WTC11 (cell line): ENCODE measurements around the gene ZDHHC14. TPM values are rescaled to one million over a fixed set of nuclear protein-coding genes. Genes with fewer than 3 reads are reported as not detected.
A peak's percentile ranks its signal among the peaks of the same experiment; 100 is the strongest.

Source experiments
- ATAC-seq: fragments of 200-7000 bp; cut with Tn5 transposase; 2 replicates; pipeline ENCODE4 v1.10.0; 2021; ENCODE audit warnings: mild to moderate bottlenecking, moderate library complexity
- CTCF ChIA-PET: fragments of 300-600 bp; sonication (Branson Sonifier 250); formaldehyde crosslinking; loops from one replicate; lab custom pipeline; 2021; ENCODE audit warnings: antibody characterized with exemption; lab: Charles Lee
- POLR2A ChIA-PET: fragments of 350-600 bp; sonication (Branson Sonifier 250); formaldehyde crosslinking; loops from one replicate; lab custom pipeline; 2021; ENCODE audit warnings: antibody characterized with exemption; lab: Charles Lee
- DNase-seq: peaks from one replicate; pipeline ENCODE4 v3.0.0; 2021; ENCODE audit warnings: low spot score
- H3K27ac Mint-ChIP-seq: 2 replicates; pipeline ENCODE4 v1.8.0; 2021; ENCODE audit warnings: mixed read lengths
- H3K27me3 Mint-ChIP-seq: 2 replicates; pipeline ENCODE4 v1.8.0; 2021; ENCODE audit warnings: low read depth, mild to moderate bottlenecking, moderate library complexity, mixed read lengths
- H3K36me3 Mint-ChIP-seq: 2 replicates; pipeline ENCODE4 v1.8.0; 2021; ENCODE audit warnings: mixed read lengths
- H3K4me1 Mint-ChIP-seq: 2 replicates; pipeline ENCODE4 v1.8.0; 2022; ENCODE audit warnings: mixed read lengths
- H3K4me3 Mint-ChIP-seq: 2 replicates; pipeline ENCODE4 v1.8.0; 2021; ENCODE audit warnings: mild to moderate bottlenecking, moderate library complexity, mixed read lengths
- H3K9me3 Mint-ChIP-seq: 2 replicates; pipeline ENCODE4 v1.8.0; 2021; ENCODE audit warnings: mixed read lengths
- CBFB ChIP-seq: sonication (generic); formaldehyde crosslinking; IDR thresholded peaks from 2 replicates; pipeline ENCODE4 v1.8.1; 2022; ENCODE audit warnings: mild to moderate bottlenecking, low read depth, missing genetic modification reagents
- CREM ChIP-seq: sonication (generic); formaldehyde crosslinking; IDR thresholded peaks from 2 replicates; pipeline ENCODE4 v1.8.1; 2022; ENCODE audit warnings: mild to moderate bottlenecking, missing genetic modification reagents, moderate library complexity
- ELF4 ChIP-seq: sonication (generic); formaldehyde crosslinking; IDR thresholded peaks from 2 replicates; pipeline ENCODE4 v1.8.1; 2022; ENCODE audit warnings: low read depth, mild to moderate bottlenecking, moderate library complexity, missing genetic modification reagents
- EMX1 ChIP-seq: fragments of 250-450 bp; sonication (Bioruptor Pico); IDR thresholded peaks from 2 replicates; pipeline ENCODE4 v1.8.0; 2021; ENCODE audit warnings: mild to moderate bottlenecking
- ESRRA ChIP-seq: sonication (generic); formaldehyde crosslinking; IDR thresholded peaks from 2 replicates; pipeline ENCODE4 v1.8.1; 2022; ENCODE audit warnings: mild to moderate bottlenecking, missing genetic modification reagents, borderline replicate concordance
- FOXK1 ChIP-seq: sonication (generic); formaldehyde crosslinking; IDR thresholded peaks from 2 replicates; pipeline ENCODE4 v1.8.0; 2022; ENCODE audit warnings: mild to moderate bottlenecking, moderate library complexity, missing genetic modification reagents
- NFYB ChIP-seq: sonication (generic); formaldehyde crosslinking; conservative IDR thresholded peaks from 2 replicates; pipeline ENCODE4 v1.8.0; 2022; ENCODE audit warnings: low read depth, missing genetic modification reagents
- NR3C1 ChIP-seq: sonication (generic); formaldehyde crosslinking; conservative IDR thresholded peaks from 2 replicates; pipeline ENCODE4 v1.8.1; 2023; ENCODE audit warnings: low read depth, mild to moderate bottlenecking, missing genetic modification reagents
- PRRX2 ChIP-seq: fragments of 250-450 bp; sonication (Bioruptor Pico); IDR thresholded peaks from 2 replicates; pipeline ENCODE4 v1.8.0; 2021; ENCODE audit warnings: mild to moderate bottlenecking
- SP1 ChIP-seq: sonication (generic); formaldehyde crosslinking; conservative IDR thresholded peaks from 2 replicates; pipeline ENCODE4 v1.8.1; 2022; ENCODE audit warnings: missing genetic modification reagents
- TEAD1 ChIP-seq: sonication (generic); formaldehyde crosslinking; IDR thresholded peaks from 2 replicates; pipeline ENCODE4 v1.8.0; 2022; ENCODE audit warnings: mild to moderate bottlenecking, missing genetic modification reagents
- TP53 ChIP-seq: sonication (generic); formaldehyde crosslinking; IDR thresholded peaks from 2 replicates; pipeline ENCODE4 v1.8.1; 2023; ENCODE audit warnings: mild to moderate bottlenecking, missing genetic modification reagents
- ZBTB21 ChIP-seq: sonication (generic); formaldehyde crosslinking; IDR thresholded peaks from 2 replicates; pipeline ENCODE4 v1.8.1; 2023; ENCODE audit warnings: mild to moderate bottlenecking, missing genetic modification reagents, borderline replicate concordance
- ZNF138 ChIP-seq: sonication (generic); formaldehyde crosslinking; conservative IDR thresholded peaks from 2 replicates; pipeline ENCODE4 v1.8.1; 2022; ENCODE audit warnings: mild to moderate bottlenecking, moderate library complexity, missing genetic modification reagents
- ZNF232 ChIP-seq: sonication (generic); formaldehyde crosslinking; IDR thresholded peaks from 2 replicates; pipeline ENCODE4 v1.8.0; 2022; ENCODE audit warnings: mild to moderate bottlenecking, missing genetic modification reagents
- ZNF423 ChIP-seq: fragments of 250-450 bp; sonication (Bioruptor Pico); IDR thresholded peaks from 2 replicates; pipeline ENCODE4 v2.1.2; 2022; ENCODE audit warnings: mild to moderate bottlenecking, moderate library complexity
- total RNA-seq: library from RNA; stranded (reverse); gene quantifications from 3 replicates; pipeline ENCODE4 v1.2.3, GENCODE V29; 2021
- TF ChIP-seq, protein P1 (sequence below): sonication (generic); formaldehyde crosslinking; IDR thresholded peaks from 2 replicates; pipeline ENCODE4 v1.8.1; 2023; ENCODE audit warnings: mild to moderate bottlenecking, missing genetic modification reagents
- TF ChIP-seq, protein P2 (sequence below): sonication (generic); formaldehyde crosslinking; IDR thresholded peaks from 2 replicates; pipeline ENCODE4 v1.8.1; 2022; ENCODE audit warnings: mild to moderate bottlenecking, missing genetic modification reagents, moderate library complexity, borderline replicate concordance
- TF ChIP-seq, protein P3 (sequence below): sonication (generic); formaldehyde crosslinking; IDR thresholded peaks from 2 replicates; pipeline ENCODE4 v1.8.1; 2023; ENCODE audit warnings: mild to moderate bottlenecking, missing genetic modification reagents
- TF ChIP-seq, protein P4 (sequence below): fragments of 250-450 bp; sonication (Bioruptor Pico); IDR thresholded peaks from 2 replicates; pipeline ENCODE4 v1.8.0; 2021; ENCODE audit warnings: mild to moderate bottlenecking
- TF ChIP-seq, protein P5 (sequence below): sonication (generic); formaldehyde crosslinking; IDR thresholded peaks from 2 replicates; pipeline ENCODE4 v1.8.0; 2022; ENCODE audit warnings: mild to moderate bottlenecking, missing genetic modification reagents
- TF ChIP-seq, protein P6 (sequence below): fragments of 250-450 bp; sonication (Bioruptor Pico); IDR thresholded peaks from 2 replicates; pipeline ENCODE4 v2.1.2; 2022; ENCODE audit warnings: mild to moderate bottlenecking, moderate library complexity
- TF ChIP-seq, protein P7 (sequence below): sonication (generic); formaldehyde crosslinking; IDR thresholded peaks from 2 replicates; pipeline ENCODE4 v1.8.1; 2023; ENCODE audit warnings: mild to moderate bottlenecking, missing genetic modification reagents, moderate library complexity

Gene ZDHHC14
- total RNA-seq, 1 experiment from 2014 or later, result 6.6 TPM

DNA sequence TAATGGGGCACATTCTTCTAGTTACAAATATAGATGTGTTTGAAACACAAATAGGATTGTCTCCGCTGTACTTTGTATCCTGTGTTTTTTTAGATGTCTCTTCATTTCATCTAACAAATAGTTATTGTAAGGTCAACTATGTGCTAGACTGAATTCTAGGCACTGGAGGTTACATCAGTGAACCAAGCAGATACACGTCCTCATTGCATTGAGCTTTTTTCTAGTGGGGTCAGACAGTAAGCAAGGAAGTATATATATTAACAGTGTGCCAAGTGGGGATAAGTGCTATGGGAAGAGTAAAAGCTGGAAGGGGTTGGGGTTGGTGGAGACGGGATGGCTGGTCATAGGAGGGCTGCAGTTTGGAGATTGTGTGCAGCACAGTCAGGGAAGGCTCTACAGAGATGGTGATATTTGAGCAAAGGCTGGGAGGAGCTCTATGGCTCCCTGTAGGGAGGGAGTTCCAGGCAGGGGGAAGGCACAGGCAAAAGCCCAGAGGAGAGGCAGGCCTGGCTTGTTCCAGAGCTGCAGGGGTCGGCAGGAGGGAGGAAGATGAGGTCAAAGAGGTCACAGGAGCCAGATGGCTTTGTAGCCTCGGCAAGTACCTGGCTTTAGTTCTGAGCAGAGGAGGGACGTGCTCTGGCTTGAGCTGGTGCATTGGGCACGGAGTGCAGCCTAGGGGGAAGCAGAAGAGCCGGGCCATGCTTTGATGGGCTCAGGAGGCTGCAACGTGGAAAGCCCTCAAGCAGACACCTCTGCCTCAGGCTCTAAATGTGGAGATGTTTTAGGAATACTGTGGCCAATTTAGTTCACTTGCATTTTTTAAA is 152.3 kb downstream of the ZDHHC14 start:
- no peaks in the 10 kb centered on the region for H3K36me3 Mint-ChIP-seq
- ChIA-PET CTCF (interaction anchor here (1.0 to 1.2 kb wide), 7 partner anchors 9 to 223 kb away, joined by 3 to 7 read pairs (median 5); no protein-coding TSS in a partner anchor), POLR2A (no interaction called here)
- 0 out of 2 replicates have a peak, but pooled peaks have one; percentile 42 for TF ChIP-seq ZNF138 (CRISPR knock-in tag)
- TF ChIP-seq NR3C1 (CRISPR knock-in tag), result no peak
- TF ChIP-seq, protein P1, sequence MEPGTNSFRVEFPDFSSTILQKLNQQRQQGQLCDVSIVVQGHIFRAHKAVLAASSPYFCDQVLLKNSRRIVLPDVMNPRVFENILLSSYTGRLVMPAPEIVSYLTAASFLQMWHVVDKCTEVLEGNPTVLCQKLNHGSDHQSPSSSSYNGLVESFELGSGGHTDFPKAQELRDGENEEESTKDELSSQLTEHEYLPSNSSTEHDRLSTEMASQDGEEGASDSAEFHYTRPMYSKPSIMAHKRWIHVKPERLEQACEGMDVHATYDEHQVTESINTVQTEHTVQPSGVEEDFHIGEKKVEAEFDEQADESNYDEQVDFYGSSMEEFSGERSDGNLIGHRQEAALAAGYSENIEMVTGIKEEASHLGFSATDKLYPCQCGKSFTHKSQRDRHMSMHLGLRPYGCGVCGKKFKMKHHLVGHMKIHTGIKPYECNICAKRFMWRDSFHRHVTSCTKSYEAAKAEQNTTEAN, result 0 out of 2 replicates have a peak, but pooled peaks have one; percentile 38
- TF ChIP-seq, protein P2, sequence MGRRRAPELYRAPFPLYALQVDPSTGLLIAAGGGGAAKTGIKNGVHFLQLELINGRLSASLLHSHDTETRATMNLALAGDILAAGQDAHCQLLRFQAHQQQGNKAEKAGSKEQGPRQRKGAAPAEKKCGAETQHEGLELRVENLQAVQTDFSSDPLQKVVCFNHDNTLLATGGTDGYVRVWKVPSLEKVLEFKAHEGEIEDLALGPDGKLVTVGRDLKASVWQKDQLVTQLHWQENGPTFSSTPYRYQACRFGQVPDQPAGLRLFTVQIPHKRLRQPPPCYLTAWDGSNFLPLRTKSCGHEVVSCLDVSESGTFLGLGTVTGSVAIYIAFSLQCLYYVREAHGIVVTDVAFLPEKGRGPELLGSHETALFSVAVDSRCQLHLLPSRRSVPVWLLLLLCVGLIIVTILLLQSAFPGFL (CRISPR knock-in tag), result no peak
- TF ChIP-seq CBFB (CRISPR knock-in tag), result 0 out of 2 replicates have a peak, but pooled peaks have one; percentile 63
- TF ChIP-seq, protein P3, sequence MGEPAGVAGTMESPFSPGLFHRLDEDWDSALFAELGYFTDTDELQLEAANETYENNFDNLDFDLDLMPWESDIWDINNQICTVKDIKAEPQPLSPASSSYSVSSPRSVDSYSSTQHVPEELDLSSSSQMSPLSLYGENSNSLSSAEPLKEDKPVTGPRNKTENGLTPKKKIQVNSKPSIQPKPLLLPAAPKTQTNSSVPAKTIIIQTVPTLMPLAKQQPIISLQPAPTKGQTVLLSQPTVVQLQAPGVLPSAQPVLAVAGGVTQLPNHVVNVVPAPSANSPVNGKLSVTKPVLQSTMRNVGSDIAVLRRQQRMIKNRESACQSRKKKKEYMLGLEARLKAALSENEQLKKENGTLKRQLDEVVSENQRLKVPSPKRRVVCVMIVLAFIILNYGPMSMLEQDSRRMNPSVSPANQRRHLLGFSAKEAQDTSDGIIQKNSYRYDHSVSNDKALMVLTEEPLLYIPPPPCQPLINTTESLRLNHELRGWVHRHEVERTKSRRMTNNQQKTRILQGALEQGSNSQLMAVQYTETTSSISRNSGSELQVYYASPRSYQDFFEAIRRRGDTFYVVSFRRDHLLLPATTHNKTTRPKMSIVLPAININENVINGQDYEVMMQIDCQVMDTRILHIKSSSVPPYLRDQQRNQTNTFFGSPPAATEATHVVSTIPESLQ (CRISPR knock-in tag), result no peak
- TF ChIP-seq ESRRA (CRISPR knock-in tag), result peak; percentile 90; the same call in 1 of the 2 replicates
- no peak for TF ChIP-seq EMX1 (CRISPR knock-in tag)
- TF ChIP-seq CREM (CRISPR knock-in tag), result 0 out of 2 replicates have a peak, but pooled peaks have one; percentile 28
- TF ChIP-seq ZNF423 (CRISPR knock-in tag), result peak; percentile 9; the same call in 1 of the 2 replicates
- no peak for TF ChIP-seq PRRX2 (CRISPR knock-in tag)
- TF ChIP-seq TEAD1 (CRISPR knock-in tag), result peak; percentile 82; the same call in 1 of the 2 replicates
- TF ChIP-seq, protein P4, sequence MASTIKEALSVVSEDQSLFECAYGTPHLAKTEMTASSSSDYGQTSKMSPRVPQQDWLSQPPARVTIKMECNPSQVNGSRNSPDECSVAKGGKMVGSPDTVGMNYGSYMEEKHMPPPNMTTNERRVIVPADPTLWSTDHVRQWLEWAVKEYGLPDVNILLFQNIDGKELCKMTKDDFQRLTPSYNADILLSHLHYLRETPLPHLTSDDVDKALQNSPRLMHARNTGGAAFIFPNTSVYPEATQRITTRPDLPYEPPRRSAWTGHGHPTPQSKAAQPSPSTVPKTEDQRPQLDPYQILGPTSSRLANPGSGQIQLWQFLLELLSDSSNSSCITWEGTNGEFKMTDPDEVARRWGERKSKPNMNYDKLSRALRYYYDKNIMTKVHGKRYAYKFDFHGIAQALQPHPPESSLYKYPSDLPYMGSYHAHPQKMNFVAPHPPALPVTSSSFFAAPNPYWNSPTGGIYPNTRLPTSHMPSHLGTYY (CRISPR knock-in tag), result no peak
- TF ChIP-seq ZBTB21, result peak; percentile 61; the same call in 1 of the 2 replicates
- 0 out of 2 replicates have a peak, but pooled peaks have one; percentile 50 for TF ChIP-seq TP53 (CRISPR knock-in tag)
- TF ChIP-seq NFYB, result no peak
- TF ChIP-seq FOXK1 (CRISPR knock-in tag), result 0 out of 2 replicates have a peak, but pooled peaks have one; percentile 29
- TF ChIP-seq, protein P5, sequence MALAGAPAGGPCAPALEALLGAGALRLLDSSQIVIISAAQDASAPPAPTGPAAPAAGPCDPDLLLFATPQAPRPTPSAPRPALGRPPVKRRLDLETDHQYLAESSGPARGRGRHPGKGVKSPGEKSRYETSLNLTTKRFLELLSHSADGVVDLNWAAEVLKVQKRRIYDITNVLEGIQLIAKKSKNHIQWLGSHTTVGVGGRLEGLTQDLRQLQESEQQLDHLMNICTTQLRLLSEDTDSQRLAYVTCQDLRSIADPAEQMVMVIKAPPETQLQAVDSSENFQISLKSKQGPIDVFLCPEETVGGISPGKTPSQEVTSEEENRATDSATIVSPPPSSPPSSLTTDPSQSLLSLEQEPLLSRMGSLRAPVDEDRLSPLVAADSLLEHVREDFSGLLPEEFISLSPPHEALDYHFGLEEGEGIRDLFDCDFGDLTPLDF (CRISPR knock-in tag), result no peak
- TF ChIP-seq SP1 (CRISPR knock-in tag), result no peak
- TF ChIP-seq ZNF232 (CRISPR knock-in tag), result no peak
- TF ChIP-seq, protein P6, sequence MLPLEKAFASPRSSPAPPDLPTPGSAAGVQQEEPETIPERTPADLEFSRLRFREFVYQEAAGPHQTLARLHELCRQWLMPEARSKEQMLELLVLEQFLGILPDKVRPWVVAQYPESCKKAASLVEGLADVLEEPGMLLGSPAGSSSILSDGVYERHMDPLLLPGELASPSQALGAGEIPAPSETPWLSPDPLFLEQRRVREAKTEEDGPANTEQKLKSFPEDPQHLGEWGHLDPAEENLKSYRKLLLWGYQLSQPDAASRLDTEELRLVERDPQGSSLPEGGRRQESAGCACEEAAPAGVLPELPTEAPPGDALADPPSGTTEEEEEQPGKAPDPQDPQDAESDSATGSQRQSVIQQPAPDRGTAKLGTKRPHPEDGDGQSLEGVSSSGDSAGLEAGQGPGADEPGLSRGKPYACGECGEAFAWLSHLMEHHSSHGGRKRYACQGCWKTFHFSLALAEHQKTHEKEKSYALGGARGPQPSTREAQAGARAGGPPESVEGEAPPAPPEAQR (CRISPR knock-in tag), result no peak
- no peak for TF ChIP-seq ELF4
- TF ChIP-seq, protein P7, sequence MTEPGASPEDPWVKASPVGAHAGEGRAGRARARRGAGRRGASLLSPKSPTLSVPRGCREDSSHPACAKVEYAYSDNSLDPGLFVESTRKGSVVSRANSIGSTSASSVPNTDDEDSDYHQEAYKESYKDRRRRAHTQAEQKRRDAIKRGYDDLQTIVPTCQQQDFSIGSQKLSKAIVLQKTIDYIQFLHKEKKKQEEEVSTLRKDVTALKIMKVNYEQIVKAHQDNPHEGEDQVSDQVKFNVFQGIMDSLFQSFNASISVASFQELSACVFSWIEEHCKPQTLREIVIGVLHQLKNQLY, result no peak
- DNase-seq (peak; percentile 72), ATAC-seq (peak; percentile 87)
- H3K27me3 Mint-ChIP-seq, result no peaks in the 10 kb centered on the region
- H3K27ac Mint-ChIP-seq, result peak overlapping the region; percentile 65; the same call in 1 of the 2 replicates
- H3K4me1 Mint-ChIP-seq, result peaks cover 62% of the 10 kb centered on the region
- peak overlapping the region; percentile 14; the same call in 1 of the 2 replicates for H3K4me3 Mint-ChIP-seq
- H3K9me3 Mint-ChIP-seq, result no peaks in the 10 kb centered on the region
